K562 (cell line): ENCODE results near the gene CLNK. TPM values are rescaled to one million over a fixed set of nuclear protein-coding genes. Genes with fewer than 3 reads are reported as not detected.

Experiments used
- DMBX1 ChIP-seq: fragments of 250-450 bp; sonication (Bioruptor Pico); IDR thresholded peaks from 2 replicates; pipeline ENCODE4 v1.8.0; 2022; ENCODE audit warnings: inconsistent platforms, mild to moderate bottlenecking, moderate library complexity, borderline replicate concordance
- E2F3 ChIP-seq: fragments of 250-450 bp; sonication (Bioruptor Pico); IDR thresholded peaks from 2 replicates; pipeline ENCODE4 v1.4.0; 2020; ENCODE audit warnings: mild to moderate bottlenecking
- E2F4 ChIP-seq: sonication (generic); formaldehyde crosslinking; IDR thresholded peaks from 2 replicates; pipeline ENCODE4 v1.8.0; 2022; ENCODE audit warnings: mild to moderate bottlenecking, low read depth, missing genetic modification reagents
- FOXJ3 ChIP-seq: sonication (generic); formaldehyde crosslinking; IDR thresholded peaks from 2 replicates; pipeline ENCODE4 v1.4.0; 2020; ENCODE audit warnings: mild to moderate bottlenecking, missing genetic modification reagents
- MGA ChIP-seq: fragments of 450-650 bp; IDR thresholded peaks from 2 replicates; pipeline ENCODE4 v1.6.1; 2016; ENCODE audit warnings: mild to moderate bottlenecking, moderate library complexity
- NR4A1 ChIP-seq, 2 experiments: fragments of 250-450 bp in 1 of 2; fragments of 450-650 bp in 1 of 2; sonication (Bioruptor Pico) in 1 of 2; IDR thresholded peaks; 2 replicates each; pipeline versions ENCODE4 v1.4.0 to v1.6.1; 2016 to 2020; ENCODE audit warnings: mild to moderate bottlenecking in 2 of 2, missing compliant biosample characterization in 1 of 2, missing genetic modification characterization in 1 of 2, moderate library complexity in 1 of 2
- ZSCAN29 ChIP-seq: fragments of 450-650 bp; IDR thresholded peaks from 2 replicates; pipeline ENCODE4 v1.6.1; 2017
- polyA plus RNA-seq, 8 experiments: library from polyadenylated mRNA; depleted of rRNA in 4 of 8; stranded (reverse) in 5 of 8; unstranded in 3 of 8; fragments of >200 nt; fragmentation: Nextera tagmentation in 2 of 8; fragmentation: Illumina TruSeq in 1 of 8; extraction: Ambion mirVana in 2 of 8; extraction: Trizol in 1 of 8; gene quantifications; 2 replicates each; pipeline versions ENCODE4 v1.2.1 to v1.2.3, GENCODE V29; 2011 to 2014; ENCODE audit warnings: inconsistent platforms in 1 of 8, missing spikeins in 1 of 8
- total RNA-seq, 7 experiments: library from RNA; depleted of rRNA in 6 of 7; stranded (reverse); fragments of >200 nt in 6 of 7; fragmentation: Illumina TruSeq in 2 of 7; extraction: Trizol in 2 of 7; gene quantifications; 2 replicates each; pipeline versions ENCODE4 v1.2.1 to v1.2.3, GENCODE V29; 2011 to 2021; ENCODE audit warnings: low replicate concordance in 1 of 7

Gene CLNK
- total and polyA plus RNA-seq, 9 of the 15 experiments (the other 6 are each of a cell fraction or from before 2014, with no cell fraction given), result not detected

GRCh38 chr4:10606483-10607155, 77.9 kb downstream of the CLNK start (continued):
- TF ChIP-seq NR4A1 (CRISPR knock-in tag; IDR thresholded peaks at IDR 0.05), result no peak
- TF ChIP-seq NR4A1 (tag; IDR thresholded peaks at IDR 0.05), result no peak
- no peak for TF ChIP-seq E2F3 (CRISPR knock-in tag)
- TF ChIP-seq FOXJ3 (CRISPR knock-in tag), result no peak
- no peak for TF ChIP-seq DMBX1 (CRISPR knock-in tag)
- TF ChIP-seq ZSCAN29, result no peak
- TF ChIP-seq MGA, result no peak
- TF ChIP-seq E2F4, result no peak
